Fibroblast of lung (primary cell): ENCODE measurements around the gene CDC6. TPM values are rescaled to one million over a fixed set of nuclear protein-coding genes. Genes with fewer than 3 reads are reported as not detected.

ENCODE experiments used
- DNase-seq, 2 donors: peaks; one replicate each; pipeline versions ENCODE4 v3.0.0 to v3.0.0-alpha.2; 2010; ENCODE audit warnings: low read depth in 2 of 2
- H2AFZ ChIP-seq: 2 replicates; pipeline ENCODE4 v1.5.1; 2012; ENCODE audit warnings: low read length, control low read depth, inconsistent platforms
- H3K27ac ChIP-seq: 2 replicates; pipeline ENCODE4 v1.5.1; 2011; ENCODE audit warnings: low read length, control low read depth; ENCODE audit not compliant: insufficient read depth
- H3K27me3 ChIP-seq: 2 replicates; pipeline ENCODE4 v1.5.1; 2011; ENCODE audit warnings: mild to moderate bottlenecking, low read length; ENCODE audit not compliant: control insufficient read depth, insufficient read depth
- H3K36me3 ChIP-seq: 2 replicates; pipeline ENCODE4 v1.5.1; 2011; ENCODE audit warnings: low read length; ENCODE audit not compliant: control insufficient read depth, insufficient read depth
- H3K4me1 ChIP-seq: 2 replicates; pipeline ENCODE4 v1.5.1; 2011; ENCODE audit warnings: low read length; ENCODE audit not compliant: control insufficient read depth, insufficient read depth; ENCODE audit errors: extremely low read depth
- H3K4me2 ChIP-seq: 2 replicates; pipeline ENCODE4 v1.5.1; 2011; ENCODE audit warnings: low read length, control low read depth; ENCODE audit not compliant: insufficient read depth; ENCODE audit errors: extremely low read depth
- H3K4me3 ChIP-seq, 4 experiments: fragments of 200-600 bp in 1 of 4; sonication (generic) in 1 of 4; replicated peaks in 1 of 4; 2 replicates each; pipeline ENCODE4 v1.5.1; 2011 to 2016; ENCODE audit warnings: low read length in 4 of 4, low read depth in 3 of 4, mild to moderate bottlenecking in 3 of 4, control low read depth in 2 of 4, inconsistent platforms in 1 of 4, mixed read lengths in 1 of 4; ENCODE audit not compliant: insufficient read depth in 1 of 4; ENCODE audit errors: control extremely low read depth in 1 of 4
- H3K79me2 ChIP-seq: 2 replicates; pipeline ENCODE4 v1.5.1; 2012; ENCODE audit warnings: mild to moderate bottlenecking, low read length, inconsistent platforms; ENCODE audit not compliant: control insufficient read depth, insufficient read depth
- H3K9ac ChIP-seq: 2 replicates; pipeline ENCODE4 v1.5.1; 2011; ENCODE audit warnings: mild to moderate bottlenecking, low read length, control low read depth; ENCODE audit not compliant: insufficient read depth
- H3K9me3 ChIP-seq: 2 replicates; pipeline ENCODE4 v1.5.1; 2012; ENCODE audit warnings: low read depth, low read length; ENCODE audit not compliant: control insufficient read depth, insufficient read depth
- H4K20me1 ChIP-seq: 2 replicates; pipeline ENCODE4 v1.5.1; 2011; ENCODE audit warnings: low read length; ENCODE audit not compliant: control insufficient read depth, insufficient read depth; ENCODE audit errors: extremely low read depth
- CTCF ChIP-seq, 2 donors: IDR thresholded peaks in 1 of 2; conservative IDR thresholded peaks in 1 of 2; 1 replicate in 1 of 2; 2 replicates in 1 of 2; pipeline ENCODE4 v1.5.1; 2011 to 2012; ENCODE audit warnings: low read length in 2 of 2, control low read depth in 1 of 2, inconsistent platforms in 1 of 2, low read depth in 1 of 2, mild to moderate bottlenecking in 1 of 2
- EZH2 ChIP-seq: IDR thresholded peaks from 2 replicates; pipeline ENCODE4 v1.5.1; 2012; ENCODE audit warnings: low read length, control low read depth, mild to moderate bottlenecking; ENCODE audit errors: missing control alignments
- polyA plus RNA-seq, 2 donors: library from polyadenylated mRNA; depleted of rRNA in 1 of 2; stranded (reverse) in 1 of 2; unstranded in 1 of 2; fragments of >200 nt; gene quantifications; 2 replicates each; pipeline ENCODE4 v1.2.1, GENCODE V29; 2011 to 2012; ENCODE audit warnings: missing spikeins in 1 of 2
- total RNA-seq: library from RNA; depleted of rRNA; stranded (reverse); fragments of >200 nt; gene quantifications from 2 replicates; pipeline ENCODE4 v1.2.1, GENCODE V29; 2014

Gene CDC6
- total and polyA plus RNA-seq, 2 donors (not counting 1 experiment from before 2014, with no cell fraction given), result 4.5 to 16.3 TPM

- Histone ChIP-seq H3K36me3 (peaks cover 17% of the 10 kb centered on the region), H2AFZ (no peak overlapping the region), H3K27ac (no peak overlapping the region), H3K27me3 (no peaks in the 10 kb centered on the region), H3K79me2 (peaks cover 32% of the 10 kb centered on the region), H4K20me1 (no peaks in the 10 kb centered on the region), H3K4me3 (no peak overlapping the region), H3K9ac (no peak overlapping the region), H3K4me2 (peak overlapping the region; percentile 29), H3K9me3 (no peaks in the 10 kb centered on the region), H3K4me1 (peaks cover 57% of the 10 kb centered on the region)
- no peak for TF ChIP-seq CTCF (conservative IDR thresholded peaks at IDR 0.05 in 1 of 2, IDR thresholded peaks at IDR 0.05 in 1 of 2; ENCODE audit: low read depth in 1 of 2, low read length in 2 of 2)
- TF ChIP-seq EZH2, result no peak
- DNase-seq, result no peak
Observed at GRCh38 chr17:40347319-40348135, 59.8 kb downstream of the CDC6 start.

GRCh38 chr17:40348136-40348504 lies 60.4 kb downstream of the CDC6 start:
- Histone ChIP-seq H3K36me3 (peaks cover 20% of the 10 kb centered on the region), H3K4me3 (no peak overlapping the region), H3K4me2 (no peak overlapping the region), H3K9me3 (no peaks in the 10 kb centered on the region), H2AFZ (no peak overlapping the region), H3K9ac (no peak overlapping the region), H4K20me1 (no peaks in the 10 kb centered on the region), H3K27me3 (no peaks in the 10 kb centered on the region), H3K4me1 (peaks cover 57% of the 10 kb centered on the region), H3K27ac (no peak overlapping the region), H3K79me2 (peaks cover 32% of the 10 kb centered on the region)
- no peak for TF ChIP-seq CTCF (conservative IDR thresholded peaks at IDR 0.05 in 1 of 2, IDR thresholded peaks at IDR 0.05 in 1 of 2; ENCODE audit: low read depth in 1 of 2, low read length in 2 of 2)
- TF ChIP-seq EZH2, result no peak
- DNase-seq, result no peak

GRCh38 chr17:40348562-40349476 lies 61.1 kb downstream of the CDC6 start:
- H4K20me1 ChIP-seq, result no peaks in the 10 kb centered on the region
- H3K9me3 ChIP-seq, result no peaks in the 10 kb centered on the region
- no peak overlapping the region for H3K4me3 ChIP-seq
- H3K27me3 ChIP-seq, result no peaks in the 10 kb centered on the region
- H3K27ac ChIP-seq, result no peak overlapping the region
- H3K36me3 ChIP-seq, result peaks cover 20% of the 10 kb centered on the region
- peaks cover 32% of the 10 kb centered on the region for H3K79me2 ChIP-seq
- H2AFZ ChIP-seq, result no peak overlapping the region
- TF ChIP-seq CTCF (conservative IDR thresholded peaks at IDR 0.05 in 1 of 2, IDR thresholded peaks at IDR 0.05 in 1 of 2; ENCODE audit: low read depth in 1 of 2, low read length in 2 of 2) (no peak), EZH2 (no peak)
- no peak overlapping the region for H3K4me2 ChIP-seq
- peaks cover 55% of the 10 kb centered on the region for H3K4me1 ChIP-seq
- H3K9ac ChIP-seq, result peak overlapping the region; percentile 10
- DNase-seq, result peak in 1 of 2 donors; percentile 38
